ENCODE results near the gene KRTAP5-10. TPM values are rescaled to one million over a fixed set of nuclear protein-coding genes. Genes with fewer than 3 reads are reported as not detected.
"Not testable (repeated sequence)": the region's sequence is repeated elsewhere in the genome, so short reads cannot be mapped to it uniquely, and the experiment has no call there.

The KRTAP5-10 gene
- total and polyA plus RNA-seq, 4 donors = 0.18 to 0.24 TPM; not detected in 2

- H3K4me3 ChIP-seq (ENCODE audit: low read depth, low read length) = no peak overlapping the region
- H3K27me3 ChIP-seq (ENCODE audit: control insufficient read depth, insufficient read depth, low read length) = no peaks in the 10 kb centered on the region
- H3K36me3 ChIP-seq (ENCODE audit: control insufficient read depth, insufficient read depth, low read length) = no peaks in the 10 kb centered on the region
- WGBS (ENCODE audit: insufficient coverage) = 88% methylated on average over 9 of the region's 10 CpGs
- no peak for DNase-seq (ENCODE audit: low read depth in 4 of 6, low spot score in 6 of 6)
- no peaks in the 10 kb centered on the region for H3K4me1 ChIP-seq (ENCODE audit: control insufficient read depth, insufficient read depth, low read length)
- H3K27ac ChIP-seq (ENCODE audit: low read depth, low read length) = no peak overlapping the region
- H3K9me3 ChIP-seq (ENCODE audit: control insufficient read depth, insufficient read depth, low read length) = no peaks in the 10 kb centered on the region
Observed at GRCh38 chr11:71532036-71532610, 33.2 kb upstream of the KRTAP5-10 start.

DNA sequence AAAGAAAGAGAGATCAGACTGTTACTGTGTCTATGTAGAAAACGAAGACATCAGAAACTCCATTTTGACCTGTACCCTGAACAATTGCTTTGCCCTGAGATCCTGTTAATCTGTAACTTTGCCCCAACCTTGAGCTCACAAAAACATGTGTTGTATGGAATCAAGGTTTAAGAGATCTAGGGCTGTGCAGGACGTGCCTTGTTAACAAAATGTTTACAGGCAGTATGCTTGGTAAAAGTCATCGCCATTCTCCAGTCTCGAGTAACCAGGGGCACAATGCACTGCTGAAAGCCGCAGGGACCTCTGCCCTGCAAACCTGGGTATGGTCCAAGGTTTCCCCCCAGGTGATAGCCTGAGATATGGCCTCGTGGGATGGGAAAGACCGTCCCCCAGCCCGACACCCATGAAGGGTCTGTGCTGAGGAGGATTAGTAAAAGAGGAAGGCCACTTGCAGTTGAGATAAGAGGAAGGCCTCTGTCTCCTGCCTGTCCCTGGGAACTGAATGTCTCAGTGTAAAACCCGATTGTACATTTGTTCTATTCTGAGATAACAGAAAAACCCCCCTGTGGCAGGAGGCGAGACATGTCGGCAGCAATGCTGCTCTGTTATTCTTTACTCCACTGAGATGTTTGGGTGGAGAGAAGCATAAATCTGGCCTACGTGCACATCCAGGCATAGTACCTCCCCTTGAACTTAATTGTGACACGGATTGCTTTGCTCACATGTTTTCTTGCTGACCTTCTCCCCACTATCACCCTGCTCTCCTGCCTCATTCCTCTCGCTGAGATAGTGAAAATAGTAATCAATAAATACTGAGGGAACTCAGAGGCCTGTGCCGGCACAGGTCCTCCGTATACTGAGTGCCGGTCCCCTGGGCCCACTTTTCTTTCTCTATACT is 30.4 kb upstream of the KRTAP5-10 start:
- not testable (repeated sequence) for H3K36me3 ChIP-seq (ENCODE audit: control insufficient read depth, insufficient read depth, low read length); H3K9me3 ChIP-seq (ENCODE audit: control insufficient read depth, insufficient read depth, low read length); H3K4me1 ChIP-seq (ENCODE audit: control insufficient read depth, insufficient read depth, low read length); H3K4me3 ChIP-seq (ENCODE audit: low read depth, low read length); H3K27ac ChIP-seq (ENCODE audit: low read depth, low read length); H3K27me3 ChIP-seq (ENCODE audit: control insufficient read depth, insufficient read depth, low read length)
- WGBS (ENCODE audit: insufficient coverage) = 56% methylated on average over 7 of the region's 17 CpGs
- peak in 1 of 6 donors; percentile 16 for DNase-seq (ENCODE audit: low read depth in 4 of 6, low spot score in 6 of 6)

- Histone ChIP-seq H3K4me3 (ENCODE audit: low read depth, low read length) (no peak overlapping the region), H3K36me3 (ENCODE audit: control insufficient read depth, insufficient read depth, low read length) (no peaks in the 10 kb centered on the region), H3K9me3 (ENCODE audit: control insufficient read depth, insufficient read depth, low read length) (no peaks in the 10 kb centered on the region), H3K27ac (ENCODE audit: low read depth, low read length) (no peak overlapping the region), H3K4me1 (ENCODE audit: control insufficient read depth, insufficient read depth, low read length) (no peaks in the 10 kb centered on the region), H3K27me3 (ENCODE audit: control insufficient read depth, insufficient read depth, low read length) (no peaks in the 10 kb centered on the region)
- WGBS (ENCODE audit: insufficient coverage) = 82% methylated on average over 7 of the region's 9 CpGs
- no peak for DNase-seq (ENCODE audit: low read depth in 4 of 6, low spot score in 6 of 6)
Observed at GRCh38 chr11:71535825-71536224, 29.5 kb upstream of the KRTAP5-10 start.

DNA sequence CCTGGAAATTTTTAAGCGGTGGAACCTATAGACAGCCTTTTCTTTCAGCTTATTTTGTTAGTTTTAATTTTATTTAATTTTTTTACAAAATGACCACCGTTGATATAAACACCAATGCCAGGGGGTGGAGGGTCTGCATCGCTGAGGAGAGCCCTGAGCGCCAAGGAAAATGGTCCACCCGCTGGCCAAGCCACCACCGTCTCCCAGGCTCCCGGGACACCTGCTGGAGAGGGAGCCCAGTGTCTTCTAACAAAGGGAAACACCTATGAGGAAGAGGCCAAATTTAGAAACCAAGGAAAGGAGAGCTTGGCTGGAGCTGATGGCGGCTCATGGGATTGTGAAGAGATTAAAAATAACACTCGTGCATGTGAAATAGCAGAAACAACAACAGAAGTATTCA is 27.8 kb upstream of the KRTAP5-10 start:
- WGBS (ENCODE audit: insufficient coverage) = 94% methylated on average over 5 of the region's 9 CpGs

GRCh38 chr11:71537977-71538665 is 27.2 kb upstream of the KRTAP5-10 start, which contains the start of gene KRTAP5-8:
Gene KRTAP5-8, plus strand, starts transcription at chr11:71538025. Its CDS starts 31 bp downstream, at chr11:71538056.
- DNase-seq (ENCODE audit: low read depth in 4 of 6, low spot score in 6 of 6); H3K4me1 ChIP-seq (ENCODE audit: control insufficient read depth, insufficient read depth, low read length); H3K27me3 ChIP-seq (ENCODE audit: control insufficient read depth, insufficient read depth, low read length); H3K36me3 ChIP-seq (ENCODE audit: control insufficient read depth, insufficient read depth, low read length); H3K4me3 ChIP-seq (ENCODE audit: low read depth, low read length); H3K9me3 ChIP-seq (ENCODE audit: control insufficient read depth, insufficient read depth, low read length); H3K27ac ChIP-seq (ENCODE audit: low read depth, low read length): not testable (repeated sequence)
- WGBS (ENCODE audit: insufficient coverage) = 56% methylated on average over 2 of the region's 4 CpGs

More for the DNA sequence above, 27.8 kb upstream of the KRTAP5-10 start:
- no peak overlapping the region for H3K4me3 ChIP-seq (ENCODE audit: low read depth, low read length)
- DNase-seq (ENCODE audit: low read depth in 4 of 6, low spot score in 6 of 6) = no peak
- H3K27ac ChIP-seq (ENCODE audit: low read depth, low read length) = no peak overlapping the region
- H3K4me1 ChIP-seq (ENCODE audit: control insufficient read depth, insufficient read depth, low read length) = no peaks in the 10 kb centered on the region
- no peaks in the 10 kb centered on the region for H3K9me3 ChIP-seq (ENCODE audit: control insufficient read depth, insufficient read depth, low read length)
- H3K36me3 ChIP-seq (ENCODE audit: control insufficient read depth, insufficient read depth, low read length) = no peaks in the 10 kb centered on the region
- H3K27me3 ChIP-seq (ENCODE audit: control insufficient read depth, insufficient read depth, low read length) = no peaks in the 10 kb centered on the region

DNA sequence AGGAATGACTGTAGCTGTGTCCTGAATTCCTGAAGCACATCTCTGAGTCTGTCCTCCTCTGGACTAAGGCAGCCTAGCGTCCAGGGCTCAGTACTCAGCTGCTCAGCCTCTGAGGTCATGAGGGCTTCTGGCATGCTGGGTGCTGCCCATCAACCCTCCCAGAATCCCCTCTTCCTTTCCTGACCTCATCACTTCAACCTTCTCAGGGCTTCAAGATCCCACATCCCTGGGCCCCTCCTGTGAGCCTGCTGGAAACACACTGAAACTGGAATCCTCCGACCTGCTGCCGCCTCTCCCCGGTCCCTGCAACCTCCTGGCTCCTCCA is 26.7 kb upstream of the KRTAP5-10 start:
- H3K4me1 ChIP-seq (ENCODE audit: control insufficient read depth, insufficient read depth, low read length) = no peaks in the 10 kb centered on the region
- DNase-seq (ENCODE audit: low read depth in 4 of 6, low spot score in 6 of 6) = no peak
- H3K9me3 ChIP-seq (ENCODE audit: control insufficient read depth, insufficient read depth, low read length) = no peaks in the 10 kb centered on the region
- 73% methylated on average over 4 of the region's 4 CpGs for WGBS (ENCODE audit: insufficient coverage)
- no peak overlapping the region for H3K27ac ChIP-seq (ENCODE audit: low read depth, low read length)
- no peak overlapping the region for H3K4me3 ChIP-seq (ENCODE audit: low read depth, low read length)
- H3K27me3 ChIP-seq (ENCODE audit: control insufficient read depth, insufficient read depth, low read length) = no peaks in the 10 kb centered on the region
- H3K36me3 ChIP-seq (ENCODE audit: control insufficient read depth, insufficient read depth, low read length) = no peaks in the 10 kb centered on the region

DNA sequence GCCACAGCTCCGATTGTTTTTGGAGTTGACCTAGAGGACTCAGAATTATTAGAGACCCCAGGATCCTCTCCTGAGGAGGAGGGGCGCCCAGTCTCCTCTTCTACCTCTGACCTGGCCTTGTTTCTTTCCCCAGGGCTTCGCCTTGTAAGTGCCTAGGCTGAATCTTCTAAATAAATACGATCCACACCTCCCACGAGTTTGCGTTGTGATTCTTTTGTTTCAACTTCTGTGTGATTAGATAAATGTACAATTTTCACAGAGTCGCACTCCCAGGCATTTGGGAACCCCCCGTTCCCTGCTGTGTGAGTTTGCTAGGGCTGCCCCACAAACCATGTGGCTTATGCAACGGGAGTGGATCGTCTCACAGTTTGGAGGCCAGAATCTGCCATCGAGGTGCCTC is 26.3 kb upstream of the KRTAP5-10 start:
- WGBS (ENCODE audit: insufficient coverage) = 90% methylated on average over 6 of the region's 11 CpGs
- DNase-seq (ENCODE audit: low read depth in 4 of 6, low spot score in 6 of 6) = no peak
- H3K4me1 ChIP-seq (ENCODE audit: control insufficient read depth, insufficient read depth, low read length) = no peaks in the 10 kb centered on the region
- no peak overlapping the region for H3K27ac ChIP-seq (ENCODE audit: low read depth, low read length)
- H3K9me3 ChIP-seq (ENCODE audit: control insufficient read depth, insufficient read depth, low read length) = no peaks in the 10 kb centered on the region
- H3K36me3 ChIP-seq (ENCODE audit: control insufficient read depth, insufficient read depth, low read length) = no peaks in the 10 kb centered on the region
- H3K27me3 ChIP-seq (ENCODE audit: control insufficient read depth, insufficient read depth, low read length) = no peaks in the 10 kb centered on the region
- no peak overlapping the region for H3K4me3 ChIP-seq (ENCODE audit: low read depth, low read length)

GRCh38 chr11:71539971-71540370 is 25.4 kb upstream of the KRTAP5-10 start:
- H3K36me3 ChIP-seq (ENCODE audit: control insufficient read depth, insufficient read depth, low read length); H3K4me3 ChIP-seq (ENCODE audit: low read depth, low read length); DNase-seq (ENCODE audit: low read depth in 4 of 6, low spot score in 6 of 6); H3K27me3 ChIP-seq (ENCODE audit: control insufficient read depth, insufficient read depth, low read length); H3K4me1 ChIP-seq (ENCODE audit: control insufficient read depth, insufficient read depth, low read length); H3K9me3 ChIP-seq (ENCODE audit: control insufficient read depth, insufficient read depth, low read length); H3K27ac ChIP-seq (ENCODE audit: low read depth, low read length): not testable (repeated sequence)
- WGBS (ENCODE audit: insufficient coverage) = 100% methylated on average over 9 of the region's 11 CpGs

GRCh38 chr11:71540521-71541304 is 24.6 kb upstream of the KRTAP5-10 start:
- not testable (repeated sequence) for H3K27ac ChIP-seq (ENCODE audit: low read depth, low read length); H3K27me3 ChIP-seq (ENCODE audit: control insufficient read depth, insufficient read depth, low read length); H3K36me3 ChIP-seq (ENCODE audit: control insufficient read depth, insufficient read depth, low read length); DNase-seq (ENCODE audit: low read depth in 4 of 6, low spot score in 6 of 6); H3K4me3 ChIP-seq (ENCODE audit: low read depth, low read length); H3K4me1 ChIP-seq (ENCODE audit: control insufficient read depth, insufficient read depth, low read length); H3K9me3 ChIP-seq (ENCODE audit: control insufficient read depth, insufficient read depth, low read length)
- WGBS (ENCODE audit: insufficient coverage) = 92% methylated on average over 6 of the region's 9 CpGs
